ENCODE results near the gene HDHD5. TPM values are rescaled to one million over a fixed set of nuclear protein-coding genes. Genes with fewer than 3 reads are reported as not detected.
A peak's percentile ranks its signal among the peaks of the same experiment; 100 is the strongest.

Gene HDHD5
- polyA plus RNA-seq, 1 donor from 2014 or later, result 91.3 TPM

DNA sequence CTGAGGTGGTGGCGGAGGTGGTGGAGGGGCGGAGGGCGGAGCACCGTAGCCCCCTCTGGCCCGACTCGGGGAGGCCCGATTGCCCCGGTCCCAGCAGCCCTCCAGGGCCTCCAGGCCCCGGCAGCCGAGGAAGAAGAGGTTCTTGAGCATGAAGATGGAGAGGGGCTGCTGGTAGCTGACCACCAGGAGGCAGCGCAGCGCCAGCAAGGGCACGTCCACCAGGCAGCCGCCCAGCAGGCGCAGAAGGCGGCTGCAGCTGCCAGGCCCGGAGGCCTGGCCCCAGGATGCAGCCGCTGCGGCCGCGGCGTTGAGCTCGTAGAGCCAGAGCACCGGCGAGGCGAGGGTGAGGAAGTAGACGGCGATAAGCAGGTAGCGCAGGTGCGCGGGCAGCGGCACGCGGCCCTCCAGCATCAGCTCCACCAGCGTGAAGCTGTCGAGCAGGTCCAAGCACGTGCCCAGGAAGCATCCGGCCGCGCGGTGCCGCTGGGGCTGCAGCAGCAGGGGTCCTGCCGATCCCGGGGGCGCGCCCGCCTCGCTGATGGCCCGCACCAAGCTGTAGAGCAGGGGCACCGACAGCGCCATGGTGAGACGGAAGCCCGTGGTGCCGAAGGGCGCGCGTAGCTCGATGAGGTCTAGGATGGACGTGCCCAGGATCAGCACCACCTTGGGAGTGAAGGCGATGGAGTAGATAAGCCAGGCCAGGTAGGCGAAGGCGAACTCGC is 39.4 kb downstream of the HDHD5 start:
- H3K79me2 ChIP-seq (replicated peaks; ENCODE audit: insufficient read depth, low read length), result peaks cover 7% of the 10 kb centered on the region
- H3F3A ChIP-seq (ENCODE audit: insufficient read depth, low read length, poor library complexity, severe bottlenecking), result no peaks in the 10 kb centered on the region
- no peaks in the 10 kb centered on the region for H3K9me2 ChIP-seq (ENCODE audit: insufficient read depth, low read length)
- H3K36me3 ChIP-seq (ENCODE audit: insufficient read depth, low read length), result no peaks in the 10 kb centered on the region
- no peak for TF ChIP-seq EZH2 (IDR thresholded peaks at IDR 0.05; ENCODE audit: borderline replicate concordance, insufficient read depth, low read length, poor library complexity, severe bottlenecking)
- no peak for TF ChIP-seq POLR2AphosphoS5 (IDR thresholded peaks at IDR 0.05)
- no peak for TF ChIP-seq CTCF (IDR thresholded peaks at IDR 0.05; ENCODE audit: poor library complexity, severe bottlenecking)
- TF ChIP-seq SMC3 (conservative IDR thresholded peaks at IDR 0.05; ENCODE audit: poor library complexity), result no peak
- TF ChIP-seq EP300 (conservative IDR thresholded peaks at IDR 0.05; ENCODE audit: poor library complexity, severe bottlenecking), result no peak
- TF ChIP-seq MXI1 (conservative IDR thresholded peaks at IDR 0.05; ENCODE audit: poor library complexity, severe bottlenecking), result no peak
- no peak for TF ChIP-seq TAF1 (IDR thresholded peaks at IDR 0.05; ENCODE audit: low read depth)
- TF ChIP-seq, protein P1, sequence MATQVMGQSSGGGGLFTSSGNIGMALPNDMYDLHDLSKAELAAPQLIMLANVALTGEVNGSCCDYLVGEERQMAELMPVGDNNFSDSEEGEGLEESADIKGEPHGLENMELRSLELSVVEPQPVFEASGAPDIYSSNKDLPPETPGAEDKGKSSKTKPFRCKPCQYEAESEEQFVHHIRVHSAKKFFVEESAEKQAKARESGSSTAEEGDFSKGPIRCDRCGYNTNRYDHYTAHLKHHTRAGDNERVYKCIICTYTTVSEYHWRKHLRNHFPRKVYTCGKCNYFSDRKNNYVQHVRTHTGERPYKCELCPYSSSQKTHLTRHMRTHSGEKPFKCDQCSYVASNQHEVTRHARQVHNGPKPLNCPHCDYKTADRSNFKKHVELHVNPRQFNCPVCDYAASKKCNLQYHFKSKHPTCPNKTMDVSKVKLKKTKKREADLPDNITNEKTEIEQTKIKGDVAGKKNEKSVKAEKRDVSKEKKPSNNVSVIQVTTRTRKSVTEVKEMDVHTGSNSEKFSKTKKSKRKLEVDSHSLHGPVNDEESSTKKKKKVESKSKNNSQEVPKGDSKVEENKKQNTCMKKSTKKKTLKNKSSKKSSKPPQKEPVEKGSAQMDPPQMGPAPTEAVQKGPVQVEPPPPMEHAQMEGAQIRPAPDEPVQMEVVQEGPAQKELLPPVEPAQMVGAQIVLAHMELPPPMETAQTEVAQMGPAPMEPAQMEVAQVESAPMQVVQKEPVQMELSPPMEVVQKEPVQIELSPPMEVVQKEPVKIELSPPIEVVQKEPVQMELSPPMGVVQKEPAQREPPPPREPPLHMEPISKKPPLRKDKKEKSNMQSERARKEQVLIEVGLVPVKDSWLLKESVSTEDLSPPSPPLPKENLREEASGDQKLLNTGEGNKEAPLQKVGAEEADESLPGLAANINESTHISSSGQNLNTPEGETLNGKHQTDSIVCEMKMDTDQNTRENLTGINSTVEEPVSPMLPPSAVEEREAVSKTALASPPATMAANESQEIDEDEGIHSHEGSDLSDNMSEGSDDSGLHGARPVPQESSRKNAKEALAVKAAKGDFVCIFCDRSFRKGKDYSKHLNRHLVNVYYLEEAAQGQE (IDR thresholded peaks at IDR 0.05; ENCODE audit: borderline replicate concordance), result no peak
- TF ChIP-seq RAD21 (conservative IDR thresholded peaks at IDR 0.05), result no peak
- no peak overlapping the region for H3K9ac ChIP-seq (ENCODE audit: low read length)
- peak overlapping the region; percentile 76 for H3K4me3 ChIP-seq (ENCODE audit: low read length)
- H4K20me1 ChIP-seq (ENCODE audit: insufficient read depth), result no peaks in the 10 kb centered on the region
- no peak overlapping the region for H2AFZ ChIP-seq (ENCODE audit: low read depth, low read length)
- H3K27me3 ChIP-seq (ENCODE audit: insufficient read depth, low read depth, low read length), result no peaks in the 10 kb centered on the region
- H3K4me2 ChIP-seq (ENCODE audit: low read length), result no peak overlapping the region
- no peaks in the 10 kb centered on the region for H3K9me3 ChIP-seq (ENCODE audit: low read length)
- no peak overlapping the region for H3K27ac ChIP-seq (ENCODE audit: low read length)

GRCh38 chr22:17118342-17118741 is 40.7 kb downstream of the HDHD5 start:
- Histone ChIP-seq H3F3A (ENCODE audit: insufficient read depth, low read length, poor library complexity, severe bottlenecking) (no peaks in the 10 kb centered on the region), H3K9me2 (ENCODE audit: insufficient read depth, low read length) (no peaks in the 10 kb centered on the region), H3K9ac (ENCODE audit: low read length) (no peak overlapping the region), H3K27me3 (ENCODE audit: insufficient read depth, low read depth, low read length) (no peaks in the 10 kb centered on the region), H3K79me2 (replicated peaks; ENCODE audit: insufficient read depth, low read length) (peaks cover 7% of the 10 kb centered on the region), H3K4me2 (ENCODE audit: low read length) (peak overlapping the region; percentile 52), H3K27ac (ENCODE audit: low read length) (no peak overlapping the region), H3K4me3 (ENCODE audit: low read length) (peak overlapping the region; percentile 76), H2AFZ (ENCODE audit: low read depth, low read length) (no peak overlapping the region), H4K20me1 (ENCODE audit: insufficient read depth) (no peaks in the 10 kb centered on the region), H3K9me3 (ENCODE audit: low read length) (no peaks in the 10 kb centered on the region), H3K36me3 (ENCODE audit: insufficient read depth, low read length) (no peaks in the 10 kb centered on the region)
- TF ChIP-seq EP300 (conservative IDR thresholded peaks at IDR 0.05; ENCODE audit: poor library complexity, severe bottlenecking) (no peak), RAD21 (conservative IDR thresholded peaks at IDR 0.05) (no peak), POLR2AphosphoS5 (IDR thresholded peaks at IDR 0.05) (no peak), MXI1 (conservative IDR thresholded peaks at IDR 0.05; ENCODE audit: poor library complexity, severe bottlenecking) (no peak), SMC3 (conservative IDR thresholded peaks at IDR 0.05; ENCODE audit: poor library complexity) (no peak)
- TF ChIP-seq, protein P1 (IDR thresholded peaks at IDR 0.05; ENCODE audit: borderline replicate concordance), result no peak

All from neural cell (in vitro differentiated cells).